ENCODE measurements around the gene CNTNAP2. TPM values are rescaled to one million over a fixed set of nuclear protein-coding genes. Genes with fewer than 3 reads are reported as not detected.

CNTNAP2 gene
- total RNA-seq, 2 experiments from 2014 or later: not detected

DNA sequence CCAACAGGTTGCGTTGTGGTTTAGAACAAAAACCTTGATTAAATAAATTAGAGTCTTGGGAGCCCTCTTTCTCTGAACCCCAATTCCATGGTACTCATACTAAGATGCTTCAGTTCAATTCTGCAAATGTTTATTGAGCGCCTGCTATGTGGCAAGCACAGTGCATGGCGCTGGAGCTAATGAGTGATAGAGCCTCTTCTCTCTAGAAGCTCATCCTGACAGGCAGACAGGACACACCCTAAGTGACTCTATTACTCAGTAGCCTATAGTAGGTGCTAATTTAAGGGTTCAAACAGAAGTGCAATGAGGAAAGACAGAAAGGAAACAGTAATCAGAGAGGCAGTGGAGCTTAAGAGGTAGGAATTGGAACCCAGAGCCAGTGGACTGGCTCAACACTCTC lies 2349.5 kb downstream of the CNTNAP2 start:
- H3K9me3 Mint-ChIP-seq: peaks cover 6% of the 10 kb centered on the region
- DNase-seq (no peak), ATAC-seq (ENCODE audit: poor library complexity) (no peak)
- H3K4me1 ChIP-seq (ENCODE audit: insufficient read depth, low read length): no peaks in the 10 kb centered on the region
- no peaks in the 10 kb centered on the region for H3K9me3 ChIP-seq (ENCODE audit: control insufficient read depth in 1 of 2, insufficient read depth in 1 of 2, low read length in 2 of 2)
- no peak overlapping the region for H3K4me3 ChIP-seq (ENCODE audit: low read length)
- no peaks in the 10 kb centered on the region for H3K4me1 Mint-ChIP-seq (ENCODE audit: low read depth)
- H3K27me3 Mint-ChIP-seq: no peaks in the 10 kb centered on the region
- TF ChIP-seq, protein P1, sequence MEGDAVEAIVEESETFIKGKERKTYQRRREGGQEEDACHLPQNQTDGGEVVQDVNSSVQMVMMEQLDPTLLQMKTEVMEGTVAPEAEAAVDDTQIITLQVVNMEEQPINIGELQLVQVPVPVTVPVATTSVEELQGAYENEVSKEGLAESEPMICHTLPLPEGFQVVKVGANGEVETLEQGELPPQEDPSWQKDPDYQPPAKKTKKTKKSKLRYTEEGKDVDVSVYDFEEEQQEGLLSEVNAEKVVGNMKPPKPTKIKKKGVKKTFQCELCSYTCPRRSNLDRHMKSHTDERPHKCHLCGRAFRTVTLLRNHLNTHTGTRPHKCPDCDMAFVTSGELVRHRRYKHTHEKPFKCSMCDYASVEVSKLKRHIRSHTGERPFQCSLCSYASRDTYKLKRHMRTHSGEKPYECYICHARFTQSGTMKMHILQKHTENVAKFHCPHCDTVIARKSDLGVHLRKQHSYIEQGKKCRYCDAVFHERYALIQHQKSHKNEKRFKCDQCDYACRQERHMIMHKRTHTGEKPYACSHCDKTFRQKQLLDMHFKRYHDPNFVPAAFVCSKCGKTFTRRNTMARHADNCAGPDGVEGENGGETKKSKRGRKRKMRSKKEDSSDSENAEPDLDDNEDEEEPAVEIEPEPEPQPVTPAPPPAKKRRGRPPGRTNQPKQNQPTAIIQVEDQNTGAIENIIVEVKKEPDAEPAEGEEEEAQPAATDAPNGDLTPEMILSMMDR (IDR thresholded peaks at IDR 0.05): no peak
- no peaks in the 10 kb centered on the region for H3K36me3 ChIP-seq (ENCODE audit: insufficient read depth, low read length)
- H3K36me3 Mint-ChIP-seq (ENCODE audit: low read depth): no peaks in the 10 kb centered on the region
- H3K27me3 ChIP-seq (ENCODE audit: control insufficient read depth in 1 of 2, insufficient read depth in 2 of 2, low read length in 2 of 2): peaks cover 0 to 2% of the 10 kb centered on the region in 2 experiments
- ChIA-PET POLR2A (no interaction called here), CTCF (no interaction called here)
- no peak overlapping the region for H3K4me3 Mint-ChIP-seq
- H3K27ac Mint-ChIP-seq: no peak overlapping the region
- intact Hi-C loops (cut with DNase I, micrococcal nuclease): no loop called here
- H3K27ac ChIP-seq (ENCODE audit: low read depth in 1 of 2, low read length in 2 of 2): no peak overlapping the region

DNA sequence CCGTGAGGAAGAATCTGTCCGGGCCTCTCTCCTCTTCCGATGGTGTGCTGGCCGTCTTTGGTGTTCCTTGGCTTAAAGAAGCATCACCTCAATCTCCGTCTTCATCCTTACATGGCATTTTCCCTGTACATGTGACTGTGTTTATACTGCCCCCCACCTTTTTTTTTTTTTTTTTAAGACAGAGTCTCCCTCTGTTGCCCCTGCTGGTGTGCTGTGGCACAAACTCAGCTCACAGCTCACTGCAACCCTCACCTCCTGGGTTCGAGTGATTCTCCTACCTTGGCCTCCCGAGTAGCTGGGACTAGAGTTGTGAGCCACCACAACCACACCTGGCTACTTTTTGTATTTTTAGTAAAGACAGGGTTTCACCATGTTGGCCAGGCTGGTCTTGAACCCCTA lies 2352.1 kb downstream of the CNTNAP2 start:
- POLR2A ChIA-PET: no interaction called here
- peaks cover 6% of the 10 kb centered on the region for H3K27me3 Mint-ChIP-seq
- H3K27ac ChIP-seq (ENCODE audit: low read depth in 1 of 2, low read length in 2 of 2): no peak overlapping the region
- no peak overlapping the region for H3K27ac Mint-ChIP-seq
- no peaks in the 10 kb centered on the region for H3K36me3 ChIP-seq (ENCODE audit: insufficient read depth, low read length)
- peaks cover 0 to 2% of the 10 kb centered on the region in 2 experiments for H3K27me3 ChIP-seq (ENCODE audit: control insufficient read depth in 1 of 2, insufficient read depth in 2 of 2, low read length in 2 of 2)
- no peaks in the 10 kb centered on the region for H3K4me1 Mint-ChIP-seq (ENCODE audit: low read depth)
- H3K4me1 ChIP-seq (ENCODE audit: insufficient read depth, low read length): no peaks in the 10 kb centered on the region
- no peaks in the 10 kb centered on the region for H3K9me3 Mint-ChIP-seq
- no peak overlapping the region for H3K4me3 ChIP-seq (ENCODE audit: low read length)
- CTCF ChIA-PET: no interaction called here
- H3K4me3 Mint-ChIP-seq: no peak overlapping the region
- no peak for ATAC-seq (ENCODE audit: poor library complexity)
- TF ChIP-seq, protein P1 (IDR thresholded peaks at IDR 0.05): no peak
- intact Hi-C loops (cut with DNase I, micrococcal nuclease): no loop called here
- DNase-seq: no peak
- H3K9me3 ChIP-seq (ENCODE audit: control insufficient read depth in 1 of 2, insufficient read depth in 1 of 2, low read length in 2 of 2): no peaks in the 10 kb centered on the region
- H3K36me3 Mint-ChIP-seq (ENCODE audit: low read depth): no peaks in the 10 kb centered on the region

Small RNA genes within 50 kb of the gene (microRNA-seq; reads per million reads assigned to microRNA genes)
- gene MIR548F4 (ENCODE audit: borderline microRNAs expressed, borderline replicate concordance): not detected

All from CD4-positive, alpha-beta T cell (primary cell).